Stimulated activated CD8-positive, alpha-beta memory T cell treated with anti-CD3 and anti-CD28 coated beads, Interleukin-15, amount 100 ng/mL, for 1 hour (primary cell): ENCODE results near the gene GRID2.

ENCODE experiments used
- DNase-seq: peaks from one replicate; pipeline ENCODE4 v3.0.0-alpha.2; 2020; ENCODE audit warnings: low read depth

The GRID2 gene

DNA sequence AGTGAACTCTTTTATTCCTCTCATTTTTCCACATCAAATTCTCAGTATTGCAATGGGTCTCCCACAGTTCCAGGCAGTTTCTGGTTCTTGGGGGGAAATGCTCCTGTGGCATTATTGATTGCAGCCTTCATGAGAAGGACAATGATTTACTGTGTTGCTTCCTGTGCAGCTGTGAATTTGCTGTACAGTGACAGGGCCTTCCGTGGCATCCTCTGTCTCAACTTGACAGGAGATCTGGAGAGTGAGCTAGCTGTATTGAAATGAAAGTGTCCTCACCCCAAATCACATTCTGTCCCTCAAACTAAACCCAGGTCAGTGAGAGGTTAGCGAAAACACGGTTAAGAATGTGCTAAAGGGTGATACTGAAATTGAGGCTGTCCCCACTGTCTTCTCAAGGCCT lies 1447.6 kb downstream of the GRID2 start:
- DNase-seq: no peak

DNA sequence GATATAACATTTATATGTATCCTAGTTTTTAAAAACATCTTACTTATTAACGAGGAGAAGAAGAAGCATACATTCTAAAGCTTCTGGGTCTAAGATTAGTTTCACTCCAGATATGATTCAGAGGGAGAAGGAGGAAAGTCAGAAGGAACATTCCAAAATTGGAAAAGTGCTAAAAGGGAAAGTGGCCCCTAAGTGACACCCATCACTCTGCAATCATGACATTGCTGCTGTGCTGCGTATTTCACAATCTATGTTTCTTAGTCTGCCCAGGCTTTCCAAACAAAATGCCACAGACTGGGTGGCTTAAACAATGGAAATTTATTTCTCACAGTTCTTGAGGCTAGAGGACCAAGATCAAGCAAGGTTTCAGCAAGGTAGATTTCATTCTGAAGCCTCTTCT lies 1452.3 kb downstream of the GRID2 start:
- no peak for DNase-seq

DNA sequence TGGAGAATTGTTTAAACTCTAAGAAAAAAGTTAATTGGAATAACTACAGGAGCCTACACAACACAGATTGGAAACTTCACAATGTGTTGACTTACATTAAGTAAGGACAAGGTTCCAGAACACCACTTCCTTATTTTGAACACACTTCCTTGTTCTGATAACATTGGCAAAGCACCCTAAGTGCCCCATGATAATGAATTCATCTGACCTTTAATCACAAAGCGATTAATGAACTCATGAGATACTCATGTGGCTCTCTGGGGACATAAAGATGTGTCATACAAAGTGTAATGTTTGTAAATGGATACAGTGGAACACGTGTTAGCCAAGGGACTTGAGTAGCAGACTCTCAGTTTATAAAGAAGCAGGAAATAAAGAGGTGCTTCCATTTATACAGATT lies 1455.7 kb downstream of the GRID2 start:
- no peak for DNase-seq

DNA sequence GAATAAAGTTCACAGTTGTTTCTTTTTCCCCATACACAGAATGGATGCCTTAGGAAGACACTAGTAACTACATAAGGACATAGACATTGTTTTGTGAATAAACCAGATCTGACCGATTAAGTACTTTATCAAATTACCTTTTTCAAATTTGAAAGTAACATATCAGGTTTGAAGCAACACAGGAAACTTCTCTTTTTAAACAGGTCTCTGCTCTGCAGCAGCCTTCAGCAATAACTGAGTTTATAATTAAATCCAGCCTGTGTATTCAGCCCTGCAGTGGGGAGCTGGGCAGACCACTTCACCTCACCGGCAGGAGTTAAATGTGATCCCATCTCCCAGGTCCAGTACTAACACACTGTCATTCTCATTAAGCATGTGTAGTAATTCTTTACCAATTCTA lies 1456.5 kb downstream of the GRID2 start:
- no peak for DNase-seq

DNA sequence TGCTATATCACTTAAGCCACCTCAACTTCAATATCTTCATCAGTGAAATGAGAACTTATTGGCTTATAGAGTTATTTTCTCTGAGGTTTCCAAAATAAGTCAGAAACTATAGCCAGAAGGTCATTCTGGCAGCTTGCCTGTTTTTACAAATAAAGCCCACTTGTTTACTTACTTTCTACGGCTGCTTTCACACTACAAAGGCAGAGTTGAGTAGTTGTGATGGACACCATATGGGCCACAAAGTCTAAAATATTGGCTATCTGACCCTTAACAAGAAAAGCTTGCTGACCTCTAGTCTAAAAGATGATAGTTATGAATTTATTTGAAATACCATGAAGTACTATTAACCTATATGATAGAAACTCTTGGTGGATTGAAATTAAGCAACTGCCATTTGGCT lies 1457.5 kb downstream of the GRID2 start:
- no peak for DNase-seq

DNA sequence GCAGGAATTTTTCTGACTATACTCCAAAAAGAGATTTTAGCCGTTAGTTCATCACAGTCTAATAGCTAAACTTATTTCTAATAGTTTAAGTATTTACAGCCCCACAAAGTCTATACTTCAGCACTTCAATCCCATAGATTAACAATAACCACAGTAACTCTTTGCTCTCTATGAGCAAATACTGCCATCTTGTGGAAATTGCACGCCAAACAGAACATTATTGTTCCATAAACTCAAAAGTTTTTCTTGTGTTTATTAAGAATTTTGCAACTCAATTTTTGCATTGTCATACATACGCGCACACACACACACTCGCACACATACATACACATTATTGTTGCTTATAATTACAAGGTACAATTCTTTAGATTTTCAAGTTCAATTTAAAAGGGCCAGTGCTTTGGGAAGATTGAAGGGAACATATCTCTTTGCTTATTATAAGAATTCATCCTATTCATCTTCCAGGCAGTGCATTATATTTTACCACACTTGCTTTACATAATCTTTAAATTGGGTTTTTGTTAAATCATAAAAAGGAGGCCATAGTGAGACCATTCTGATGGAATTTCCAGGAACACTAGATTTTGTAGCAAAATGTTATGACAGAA lies 1461.0 kb downstream of the GRID2 start:
- no peak for DNase-seq

DNA sequence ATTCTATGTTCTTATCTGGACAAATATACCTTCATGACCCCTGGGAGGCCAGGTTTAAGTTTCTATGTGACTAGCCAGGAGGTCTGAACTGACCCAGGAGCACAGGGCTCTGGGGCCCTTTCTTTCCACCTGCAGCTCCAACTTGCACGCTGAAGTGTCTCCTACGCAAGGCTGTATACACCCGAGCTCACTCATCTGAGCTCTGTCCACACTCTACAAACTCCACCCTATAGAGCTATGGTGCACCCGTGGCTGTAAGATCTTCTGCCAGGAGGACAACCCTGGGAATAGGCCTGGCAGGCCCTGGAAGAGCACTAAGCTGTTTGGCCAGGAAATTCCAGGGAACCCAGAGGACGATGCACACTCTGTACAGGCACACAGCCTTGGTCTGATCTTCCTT lies 1464.2 kb downstream of the GRID2 start:
- DNase-seq: no peak

DNA sequence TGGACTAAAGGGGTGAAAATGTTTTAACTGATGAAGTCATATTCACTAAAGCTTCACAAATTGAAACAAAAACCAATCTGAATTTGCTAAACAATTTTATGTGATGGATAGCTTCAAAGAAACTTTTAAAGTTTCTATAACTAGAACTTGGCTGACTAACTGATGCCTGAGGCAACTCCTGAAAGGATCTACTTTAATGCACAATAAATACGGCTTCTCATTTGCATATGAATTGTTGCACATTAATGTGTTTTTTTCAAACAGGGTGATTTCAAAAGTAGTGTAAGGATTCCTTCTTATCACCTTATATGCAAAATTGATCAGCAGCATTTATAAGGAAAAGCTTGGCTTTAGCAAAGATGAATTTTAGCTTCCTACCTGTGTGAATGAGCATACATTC lies 1466.4 kb downstream of the GRID2 start:
- DNase-seq: no peak

DNA sequence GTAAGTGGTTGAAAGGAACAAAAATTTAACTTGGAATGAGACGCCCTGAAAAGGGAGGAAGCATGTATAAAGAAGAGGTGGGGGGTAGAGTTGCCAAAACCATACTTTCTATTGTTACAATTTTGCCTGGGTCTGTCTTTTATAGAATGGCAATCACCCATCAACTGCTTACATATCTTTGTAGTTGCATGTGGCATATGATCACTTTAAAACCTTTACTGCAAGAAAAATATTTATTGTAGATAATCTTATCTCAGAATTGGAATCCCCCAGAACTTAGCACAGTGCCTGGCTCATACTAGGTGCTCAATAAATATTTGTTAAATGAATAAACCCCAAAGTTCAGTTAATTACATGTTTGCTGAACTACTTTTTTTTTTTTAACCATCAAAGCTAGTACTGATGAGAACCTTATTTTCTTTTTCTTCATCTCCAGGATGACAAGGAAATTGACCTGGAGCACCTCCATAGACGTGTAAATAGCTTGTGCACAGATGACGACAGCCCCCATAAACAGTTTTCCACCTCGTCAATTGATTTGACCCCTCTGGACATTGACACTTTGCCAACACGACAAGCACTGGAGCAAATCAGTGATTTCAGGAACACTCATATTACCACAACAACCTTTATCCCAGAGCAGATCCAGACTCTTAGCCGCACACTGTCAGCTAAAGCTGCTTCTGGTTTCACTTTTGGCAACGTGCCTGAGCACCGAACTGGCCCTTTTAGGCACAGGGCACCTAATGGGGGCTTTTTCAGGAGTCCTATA lies 1468.1 kb downstream of the GRID2 start:
- no peak for DNase-seq

DNA sequence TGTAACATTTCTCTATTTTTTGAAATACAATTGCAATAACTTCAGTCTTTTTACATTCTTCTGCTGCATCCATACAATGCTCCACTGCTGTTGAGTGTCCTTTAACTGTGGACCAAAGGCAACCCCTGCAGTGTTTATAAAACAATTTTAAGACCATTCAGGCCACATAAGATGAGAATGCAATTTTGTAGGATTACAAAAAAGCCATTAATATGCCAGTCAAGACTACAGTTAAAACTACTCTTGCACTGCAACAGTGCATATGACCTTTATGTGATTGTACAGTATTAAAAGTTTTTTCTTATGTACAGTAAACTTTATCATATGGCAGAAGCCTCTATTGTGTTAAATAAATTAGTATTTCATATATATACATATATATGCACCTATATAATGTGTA lies 1469.1 kb downstream of the GRID2 start:
- DNase-seq: no peak

DNA sequence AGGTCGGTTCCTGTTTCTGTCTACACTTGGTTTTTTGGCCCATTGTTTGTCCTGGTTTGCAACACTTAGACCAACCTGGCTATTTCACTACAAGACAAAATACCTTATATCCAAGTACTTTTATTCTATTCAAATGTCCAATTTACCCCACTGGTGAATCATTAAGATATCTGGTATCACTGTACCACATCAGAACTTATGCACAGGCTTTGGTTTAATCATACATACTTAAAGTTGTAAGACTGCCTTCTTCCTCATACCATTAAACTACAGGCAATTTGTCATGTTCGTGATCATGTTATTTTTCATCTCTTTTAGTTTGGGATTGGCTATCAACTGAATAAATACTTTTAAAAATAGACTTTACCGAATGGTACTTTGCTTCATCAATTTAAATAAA lies 1471.8 kb downstream of the GRID2 start:
- DNase-seq: no peak

DNA sequence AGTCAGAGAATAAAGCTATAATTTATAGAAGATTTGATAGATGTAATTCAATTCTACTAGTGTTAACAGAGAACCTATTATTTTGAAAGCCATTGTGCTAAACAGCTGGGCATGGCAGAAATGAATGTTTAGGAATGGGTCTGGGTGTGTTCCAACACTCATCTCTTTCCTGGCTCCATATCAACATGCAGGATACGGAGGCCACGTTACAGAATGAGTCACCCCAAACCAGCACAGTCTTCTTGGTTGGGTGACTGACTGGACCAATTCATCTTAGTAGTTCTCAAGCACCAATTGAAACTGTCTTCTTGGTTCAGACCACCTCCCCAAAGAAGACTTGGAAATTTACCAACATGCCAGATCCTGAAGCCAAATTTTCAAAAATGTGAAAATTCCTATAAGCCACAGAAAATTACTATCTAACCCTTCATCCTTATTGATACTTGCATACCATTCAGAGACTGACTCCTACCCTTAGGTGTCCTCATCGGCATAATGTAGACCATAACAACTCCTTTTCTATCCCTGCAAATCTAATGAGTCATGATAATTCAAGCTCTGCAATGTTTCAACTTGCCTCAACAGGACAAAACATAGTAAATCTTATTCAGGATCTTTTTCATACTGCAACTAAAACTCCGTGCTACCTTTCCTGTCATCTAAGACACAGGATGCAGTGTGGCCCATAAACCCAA lies 1472.8 kb downstream of the GRID2 start:
- no peak for DNase-seq

DNA sequence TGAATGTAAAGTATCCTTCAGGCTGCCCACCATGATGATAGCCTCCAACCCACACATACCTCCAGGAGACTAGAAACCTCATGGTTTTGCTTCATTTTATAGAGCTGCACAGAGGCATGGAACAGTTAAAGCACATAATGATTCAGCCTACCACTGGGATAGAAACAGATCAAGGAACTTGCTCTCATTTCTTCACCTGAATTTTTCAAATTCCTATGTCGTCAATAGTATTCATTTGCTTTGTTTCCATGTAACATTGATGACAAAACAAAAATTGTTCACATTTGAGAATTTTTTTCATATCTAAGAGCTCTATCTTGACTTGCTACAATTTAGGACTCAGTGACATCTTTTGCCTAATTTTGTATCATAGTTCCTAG lies 1473.3 kb downstream of the GRID2 start:
- DNase-seq: no peak

DNA sequence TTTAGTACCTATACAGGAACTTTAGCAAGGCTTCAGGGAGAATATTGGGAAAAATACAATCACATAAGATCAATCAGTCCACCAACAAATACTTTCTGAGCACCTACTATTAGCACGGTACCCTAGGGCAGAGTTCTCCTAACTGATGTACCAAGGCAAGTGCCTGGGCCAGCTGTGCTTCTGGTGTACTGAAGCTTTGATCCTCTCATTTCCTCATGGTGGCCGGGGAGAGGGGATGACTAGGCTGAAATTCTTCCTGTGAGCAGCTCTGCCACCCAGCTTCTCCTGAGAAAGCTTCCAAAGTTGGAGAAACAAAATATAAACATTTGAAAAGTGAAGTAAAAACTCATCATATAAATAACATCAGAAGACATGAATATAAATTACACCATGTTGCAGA lies 1475.5 kb downstream of the GRID2 start:
- no peak for DNase-seq

DNA sequence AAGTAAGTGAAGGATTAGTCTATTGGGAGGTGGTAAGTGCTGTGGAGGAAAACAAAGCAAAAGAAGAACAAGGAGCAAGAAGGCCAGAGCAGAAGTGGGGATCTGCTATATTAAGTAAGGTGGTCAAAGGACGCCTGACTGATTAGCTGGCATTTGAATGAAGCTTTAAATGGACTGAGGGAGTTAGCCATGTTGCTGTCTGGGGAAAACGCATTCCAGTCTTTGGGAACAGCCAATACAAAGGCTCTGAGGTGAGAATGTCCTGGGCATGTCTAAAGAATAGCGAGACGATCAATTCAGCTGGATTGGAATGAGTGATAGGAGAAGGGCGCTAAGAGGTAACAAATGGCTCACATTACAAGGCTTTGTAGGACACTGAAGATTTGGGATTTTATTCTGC lies 1476.3 kb downstream of the GRID2 start:
- DNase-seq: no peak

DNA sequence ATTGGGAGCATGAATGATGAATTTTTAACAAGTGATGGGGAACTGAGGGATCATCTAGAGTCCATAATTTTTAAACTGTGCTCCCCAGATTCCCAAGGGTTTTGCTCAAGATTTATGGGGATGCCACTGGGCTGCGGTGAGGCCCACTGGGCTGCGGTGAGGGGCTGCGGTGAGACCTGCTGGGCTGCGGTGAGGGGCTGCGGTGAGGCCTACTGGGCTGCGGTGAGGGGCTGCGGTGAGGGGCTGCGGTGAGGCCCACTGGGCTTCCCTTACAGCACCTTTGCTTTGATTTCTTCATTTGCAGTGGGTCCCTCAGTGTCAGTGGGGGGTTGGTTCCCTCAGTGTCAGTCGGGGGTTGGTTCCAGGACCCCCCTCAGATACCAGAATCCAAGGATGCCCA lies 1477.4 kb downstream of the GRID2 start:
- DNase-seq: no peak

DNA sequence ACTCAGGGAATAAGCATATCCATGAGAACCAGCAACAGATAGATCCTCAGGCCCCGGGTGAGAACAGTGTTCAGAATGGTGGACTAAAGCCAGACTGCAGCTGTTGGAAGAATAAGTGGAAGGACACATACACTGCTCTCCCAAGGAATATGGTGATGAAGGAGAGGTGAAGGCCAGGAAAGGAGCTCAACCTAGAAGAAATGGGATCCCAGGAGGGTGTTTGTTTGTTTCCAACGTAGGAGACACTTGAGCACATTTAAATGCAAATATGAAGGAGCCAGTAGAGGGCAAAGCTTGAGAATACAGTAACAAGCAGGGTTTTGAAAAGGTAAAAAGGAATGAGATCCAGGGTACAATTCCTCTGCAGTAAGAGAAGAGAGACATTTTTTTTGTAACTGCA lies 1482.4 kb downstream of the GRID2 start:
- no peak for DNase-seq

DNA sequence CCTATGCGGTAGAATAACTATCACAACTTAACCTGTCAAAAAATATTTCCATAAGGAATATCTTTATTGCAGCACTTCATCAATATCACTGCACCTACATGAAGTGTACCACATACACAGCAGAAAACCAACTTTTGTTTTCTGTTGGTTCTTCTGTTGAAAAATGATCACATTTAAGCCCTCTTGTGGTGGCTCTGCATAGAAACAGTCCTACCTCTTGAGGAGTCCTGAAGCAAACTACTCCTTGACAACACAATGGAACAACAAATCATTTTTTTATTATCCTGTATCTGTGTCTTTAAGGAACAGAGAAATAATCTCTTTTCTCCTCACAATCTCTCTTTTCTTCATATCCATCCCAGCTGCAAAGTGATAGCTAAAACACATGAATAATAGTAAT lies 1484.9 kb downstream of the GRID2 start:
- DNase-seq: no peak

DNA sequence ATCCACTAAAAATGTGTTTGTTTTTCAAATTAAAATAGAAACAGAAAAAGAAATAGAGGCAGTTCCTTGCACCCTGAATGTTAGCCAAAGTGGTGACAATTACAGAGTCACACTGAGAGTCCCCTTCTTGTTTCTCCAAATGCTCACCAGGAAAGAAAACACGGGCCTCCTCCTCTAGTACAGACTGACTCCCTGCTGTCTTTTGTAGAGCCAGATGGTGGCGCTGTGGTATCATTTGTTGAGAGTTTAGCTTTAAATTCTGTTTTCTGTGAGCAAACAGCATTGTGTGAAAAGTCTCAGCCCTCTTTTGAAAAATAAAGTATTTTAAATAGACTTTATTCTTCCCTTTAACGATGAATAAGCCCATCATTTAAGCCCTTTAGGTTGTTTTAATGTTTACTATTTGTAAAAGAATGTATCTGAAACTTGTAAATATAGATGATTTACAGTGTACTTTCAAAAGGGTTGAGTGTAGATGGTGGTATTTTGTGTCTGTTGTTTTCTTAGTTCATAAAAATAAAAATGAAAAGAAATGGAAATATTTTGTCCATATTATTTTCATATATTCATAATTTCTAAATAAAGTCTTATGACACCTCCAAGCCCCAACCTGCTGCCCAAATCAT lies 1487.9 kb downstream of the GRID2 start:
- DNase-seq: no peak

DNA sequence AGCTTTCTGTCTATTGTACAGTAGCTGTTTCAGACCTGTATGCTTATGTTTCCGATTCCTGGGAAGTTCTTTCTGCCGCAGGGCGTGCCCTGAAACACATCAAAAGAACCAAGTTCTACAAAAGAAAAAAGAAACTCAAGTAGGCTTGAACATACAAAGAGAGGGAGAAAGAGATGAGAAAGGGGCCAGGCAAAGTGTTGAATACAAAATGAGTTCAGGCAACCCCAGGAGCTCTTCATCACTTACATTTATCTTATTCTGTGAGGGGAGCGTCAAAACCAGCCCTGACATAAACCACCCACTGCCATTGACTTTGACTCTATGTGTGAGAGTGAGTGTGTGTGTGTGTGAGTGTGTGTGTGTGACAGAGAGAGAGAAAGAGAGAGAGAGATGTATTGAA lies 1498.3 kb downstream of the GRID2 start:
- no peak for DNase-seq

DNA sequence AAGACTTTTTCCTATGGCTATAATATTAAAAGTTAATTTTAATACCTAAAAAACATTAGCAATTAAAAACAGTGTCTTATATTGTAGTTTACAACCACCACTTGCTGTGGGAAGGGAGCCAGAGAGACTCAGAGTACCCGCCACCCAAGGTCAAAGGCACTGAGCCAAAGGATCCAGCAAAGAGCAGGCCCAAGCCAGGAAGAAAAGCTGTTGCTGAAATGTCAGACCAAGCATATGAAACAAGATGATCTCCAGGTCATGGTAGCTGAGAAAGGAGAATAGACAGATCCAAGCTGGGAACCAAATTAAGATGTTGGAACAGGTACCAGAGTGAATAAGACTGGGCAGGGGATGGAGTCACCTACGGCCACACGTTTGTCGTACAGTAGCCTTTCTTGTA lies 1506.0 kb downstream of the GRID2 start:
- no peak for DNase-seq

DNA sequence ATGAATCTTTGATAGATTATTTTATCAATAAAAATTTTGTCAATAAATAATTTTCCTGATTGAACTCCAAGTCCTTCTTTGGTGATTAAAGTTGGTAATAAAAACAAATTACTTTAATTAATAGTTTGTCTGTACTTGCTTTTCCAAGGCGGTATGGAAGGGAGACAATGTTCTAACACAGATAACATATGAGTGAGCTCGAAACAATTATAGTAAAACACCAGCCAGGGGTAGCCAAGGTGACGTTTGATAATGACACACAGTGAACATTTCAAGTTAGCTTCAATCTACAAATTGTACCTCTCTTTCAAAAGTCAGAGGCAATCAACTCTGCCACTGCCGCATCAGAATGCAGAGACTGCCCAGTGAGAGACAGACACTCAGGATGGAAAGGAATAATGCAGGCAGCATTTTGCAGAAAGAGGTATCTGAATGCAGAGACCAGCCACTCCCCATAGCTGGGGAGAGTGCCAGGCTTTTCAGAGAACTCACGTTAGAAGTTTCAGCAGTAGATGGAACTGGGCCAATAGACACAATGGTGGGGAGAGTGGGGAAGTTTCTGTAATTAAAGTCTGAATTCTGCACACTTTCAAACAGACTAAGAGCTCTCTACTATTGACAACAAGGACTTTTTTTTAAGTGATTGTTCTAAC lies 1506.7 kb downstream of the GRID2 start:
- DNase-seq: no peak

DNA sequence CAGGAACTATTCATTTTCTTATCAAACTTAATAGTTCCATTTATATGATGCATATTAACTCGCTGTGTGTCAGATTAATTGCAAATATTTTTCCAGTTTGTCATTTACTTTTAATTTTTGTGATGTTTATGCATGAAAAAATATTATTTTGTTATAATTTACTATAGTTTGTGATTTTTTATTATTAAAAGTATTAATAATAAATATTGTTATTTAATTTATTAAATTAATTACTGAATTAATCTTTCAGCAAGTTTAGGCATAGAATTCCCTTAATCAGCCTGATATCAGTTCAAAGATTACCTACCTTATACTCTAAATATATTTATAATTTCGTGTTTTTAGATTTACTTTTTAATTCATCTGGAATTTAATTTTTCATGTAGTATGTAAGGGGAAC lies 1509.3 kb downstream of the GRID2 start:
- DNase-seq: no peak
